HG03575 (cell line): ENCODE results near the gene CBX6.
"Not testable (repeated sequence)": the region's sequence is repeated elsewhere in the genome, so short reads cannot be mapped to it uniquely, and the experiment has no call there.

Experiments used
- ATAC-seq: cut with Tn5 transposase; IDR thresholded peaks from one replicate; pipeline ENCODE4 v1.9.1; 2021; ENCODE audit not compliant: unreplicated experiment, insufficient number of reproducible peaks, low FRiP score; ENCODE audit errors: extremely low read depth

Gene CBX6

DNA sequence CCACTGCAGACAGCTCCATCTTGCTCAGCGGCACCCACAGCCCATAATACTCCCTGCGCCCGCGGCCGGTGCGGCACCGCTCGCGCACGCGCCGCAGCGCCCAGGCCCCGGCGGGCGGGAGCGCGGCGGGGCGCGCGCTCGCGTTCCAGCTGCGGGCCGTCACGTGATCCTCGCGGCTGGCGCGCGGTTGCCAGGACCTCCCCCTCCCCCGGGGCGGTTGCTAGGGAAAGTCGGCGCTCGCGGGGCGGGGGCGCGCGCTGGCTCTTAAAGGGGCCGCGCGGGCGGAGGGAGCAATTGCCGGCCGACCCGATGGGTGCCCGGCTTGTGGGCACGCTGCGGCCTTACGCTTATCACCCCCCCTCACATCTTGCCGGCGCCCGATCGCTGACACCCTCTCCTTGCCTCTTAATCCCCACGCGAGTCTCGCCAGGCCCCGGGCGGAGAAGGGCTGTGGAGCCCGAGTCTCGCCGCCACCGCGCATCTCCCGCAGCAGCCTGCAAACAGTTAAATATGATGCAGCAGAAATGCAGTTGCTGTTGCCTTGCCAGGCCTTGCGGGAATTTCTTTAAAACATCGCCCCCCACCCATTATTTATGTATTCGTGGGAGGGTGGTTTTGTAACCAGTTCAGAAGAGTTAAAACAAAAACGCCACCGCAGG is at the start of gene CBX6:
Gene CBX6 (minus strand): TSS at position 45 of the 659 bp plus-strand sequence. CDS start 26 bp downstream, at position 19.
- ATAC-seq: no peak

DNA sequence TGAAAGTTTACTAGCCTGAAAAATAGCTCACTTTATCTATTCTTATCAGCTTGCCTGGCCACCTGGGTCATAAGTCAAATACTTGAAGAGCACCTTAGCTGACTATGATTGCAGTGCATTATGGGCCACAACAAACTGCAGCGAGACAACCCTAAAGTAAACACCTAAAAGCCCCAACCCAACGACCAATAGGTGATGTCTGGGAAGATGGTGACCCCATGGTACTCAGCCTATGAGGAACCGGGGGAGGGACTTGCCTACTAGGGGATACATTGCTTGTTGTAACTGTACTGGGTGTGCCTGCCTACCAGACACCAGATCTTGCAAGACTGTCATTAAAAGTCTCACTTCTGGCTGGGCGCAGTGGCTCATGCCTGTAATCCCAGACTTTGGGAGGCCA is 49.8 kb upstream of the CBX6 start:
- ATAC-seq: no peak

DNA sequence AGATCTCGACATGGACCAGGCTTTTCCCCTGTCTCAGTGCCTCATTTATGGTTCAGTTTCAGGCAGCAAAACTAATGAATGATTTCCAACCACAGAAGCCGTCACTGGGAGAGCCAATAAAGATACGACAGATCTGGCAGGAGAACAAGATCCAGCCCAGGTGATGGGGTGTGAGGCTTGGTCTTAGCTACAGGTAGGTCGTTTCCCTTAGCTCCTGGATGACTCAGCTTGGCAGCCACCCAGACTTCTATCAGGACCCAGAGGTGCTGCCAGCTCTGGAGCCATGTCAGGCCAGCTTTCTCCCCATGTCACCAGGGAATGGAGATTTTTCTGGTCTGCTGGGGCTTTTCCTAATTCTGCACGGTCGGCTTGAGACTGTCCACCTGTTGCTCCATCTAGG is 49.1 kb upstream of the CBX6 start:
- no peak for ATAC-seq

DNA sequence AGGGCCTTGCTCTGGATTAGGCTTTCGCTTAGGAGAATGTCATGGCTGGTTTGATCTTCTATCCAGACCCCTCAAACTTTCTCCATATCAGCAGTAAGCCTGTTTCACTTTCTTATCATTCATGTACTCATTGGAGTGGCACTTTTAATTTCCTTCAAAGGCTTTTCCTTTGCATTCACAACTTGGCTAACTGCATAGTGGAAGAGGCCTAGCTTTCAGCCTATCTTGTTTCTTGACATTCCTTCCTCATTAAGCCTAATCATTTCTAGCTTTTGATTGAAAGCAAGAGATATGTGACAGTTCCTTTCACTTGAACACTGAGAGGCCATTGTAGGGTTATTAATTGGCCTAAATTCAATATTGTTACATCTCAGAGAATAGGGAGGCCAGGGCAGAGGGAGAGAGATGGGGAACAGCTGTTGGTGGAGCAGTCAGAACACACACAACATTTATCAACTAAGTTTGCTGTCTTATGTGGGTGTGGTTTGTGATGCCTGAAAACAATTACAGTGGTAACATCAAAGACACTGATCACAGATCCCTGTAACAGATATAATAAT is 47.7 kb upstream of the CBX6 start:
- ATAC-seq: no peak

DNA sequence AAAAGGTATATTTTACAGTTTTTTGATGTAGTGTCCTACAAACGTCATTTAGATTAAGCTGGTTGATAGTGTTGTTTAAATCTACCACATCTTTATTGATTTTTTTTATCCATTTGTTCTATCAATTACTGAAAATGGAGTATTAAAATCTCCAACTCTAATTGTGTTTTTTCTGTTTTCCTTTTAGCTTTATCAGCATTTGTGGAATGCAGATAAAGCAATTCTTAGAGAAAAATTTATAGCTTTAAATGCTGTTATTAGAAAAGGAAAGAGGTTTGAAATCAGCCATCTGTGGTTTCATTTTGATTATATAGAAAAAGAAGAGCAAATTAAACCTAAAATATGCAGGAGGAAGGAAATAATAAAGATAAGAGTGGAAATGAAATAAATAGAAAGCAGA is 39.4 kb upstream of the CBX6 start:
- no peak for ATAC-seq

DNA sequence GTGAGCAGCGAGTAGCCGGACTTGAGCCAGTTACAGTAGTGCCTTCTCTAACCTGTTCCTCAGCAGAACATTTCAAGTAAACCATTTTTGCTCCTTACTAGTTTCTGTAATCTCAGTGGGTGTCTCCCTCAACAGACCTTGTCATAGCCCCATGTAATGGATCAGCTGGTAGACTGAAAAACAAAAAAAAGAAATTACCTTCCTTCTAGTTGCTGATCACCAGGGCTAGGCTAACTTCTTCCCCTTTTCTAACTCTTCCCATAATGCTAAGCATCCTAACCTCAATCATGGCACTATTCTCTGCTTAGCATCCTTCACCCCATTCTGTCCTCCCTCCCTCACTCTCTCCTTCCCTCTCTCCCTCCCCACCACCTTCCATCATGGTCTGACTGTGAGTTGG is 35.8 kb upstream of the CBX6 start:
- ATAC-seq: no peak

DNA sequence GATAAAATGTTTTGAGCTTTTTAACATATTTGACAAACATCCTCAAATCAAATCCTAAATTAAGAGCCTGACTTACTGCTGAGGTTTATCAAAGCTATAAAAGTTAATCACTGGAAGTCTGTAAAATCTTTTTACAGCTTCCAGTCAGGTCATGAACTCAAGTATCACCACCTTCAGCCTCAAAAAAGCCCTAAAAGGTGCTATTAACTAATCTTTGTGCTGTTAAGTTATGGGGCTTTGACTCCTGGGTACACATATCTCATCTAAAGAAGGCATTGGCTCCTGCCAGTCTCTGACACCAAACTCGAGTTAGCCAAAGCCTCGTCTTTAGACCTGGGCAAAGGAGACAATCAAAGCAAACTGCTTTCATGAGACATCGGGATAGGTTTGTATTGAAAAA is 34.0 kb upstream of the CBX6 start:
- no peak for ATAC-seq

DNA sequence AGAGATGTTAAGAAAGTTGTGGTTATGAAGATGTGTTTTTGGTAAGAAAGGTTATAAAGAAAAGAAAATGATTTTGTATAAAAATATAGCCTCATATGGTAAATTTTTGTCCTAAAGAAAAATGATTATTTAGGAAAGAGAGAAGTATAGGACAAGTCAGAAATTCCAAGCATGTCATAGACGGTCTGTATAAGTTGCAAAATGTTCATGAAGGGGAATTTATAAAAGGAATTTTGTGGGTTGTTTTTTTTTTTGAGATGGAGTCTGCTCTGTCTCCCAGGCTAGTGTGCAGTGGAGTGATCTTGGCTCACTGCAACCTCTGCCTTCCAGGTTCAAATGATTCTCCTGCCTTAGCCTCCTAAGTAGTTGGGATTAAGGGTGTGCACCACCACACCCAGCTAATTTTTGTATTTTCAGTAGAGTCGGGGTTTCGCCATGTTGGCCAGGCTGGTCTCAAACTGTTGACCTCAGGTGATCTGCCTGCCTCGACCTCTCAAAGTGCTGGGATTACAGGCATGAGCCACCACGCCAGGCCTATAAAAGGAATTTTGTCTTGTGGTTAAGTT is 32.1 kb upstream of the CBX6 start:
- ATAC-seq: not testable (repeated sequence)

DNA sequence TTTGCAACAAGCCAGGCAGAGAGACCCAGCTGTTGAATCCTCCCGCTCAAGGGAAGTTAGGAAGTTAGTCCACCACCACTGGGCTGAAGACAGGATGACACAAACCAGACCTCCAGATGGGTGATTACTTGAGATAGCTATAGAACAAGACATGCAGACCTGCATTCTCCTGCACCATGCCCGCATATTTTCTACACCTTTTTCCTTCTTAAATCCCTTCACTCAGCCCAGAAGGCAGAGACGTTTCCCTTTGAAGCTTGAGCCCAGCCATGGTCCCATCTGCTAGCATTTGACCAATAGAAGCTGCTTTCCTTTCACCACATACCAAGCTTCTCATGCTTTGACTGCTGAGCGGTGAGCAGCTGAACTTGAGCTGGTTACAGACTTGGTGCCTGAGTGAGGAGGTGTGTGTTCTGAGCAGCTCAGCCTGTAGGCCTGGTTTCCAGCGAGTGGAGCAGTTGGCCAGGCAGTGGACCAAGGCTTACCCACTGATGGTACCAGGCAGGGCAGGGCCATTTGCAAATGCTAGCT is 29.2 kb upstream of the CBX6 start:
- no peak for ATAC-seq

DNA sequence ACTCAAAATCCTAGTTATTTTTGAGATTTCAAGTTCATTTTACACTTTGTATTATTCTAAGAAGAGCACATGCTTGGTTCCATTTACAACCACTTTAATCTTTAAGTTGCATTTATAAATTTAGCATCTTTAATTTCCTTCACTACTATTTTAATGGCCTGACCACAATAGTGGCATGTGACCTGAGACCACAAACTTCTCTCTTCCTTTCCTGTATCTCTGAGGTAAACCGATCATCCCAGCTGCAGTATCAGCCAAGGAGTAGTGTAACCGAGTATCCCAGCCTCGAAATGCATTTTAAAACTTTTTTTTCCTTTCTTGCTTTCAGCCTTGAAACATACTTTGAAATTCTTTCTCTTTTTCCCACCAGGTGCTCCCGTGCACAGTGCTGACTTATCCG is 28.7 kb upstream of the CBX6 start:
- ATAC-seq: no peak

DNA sequence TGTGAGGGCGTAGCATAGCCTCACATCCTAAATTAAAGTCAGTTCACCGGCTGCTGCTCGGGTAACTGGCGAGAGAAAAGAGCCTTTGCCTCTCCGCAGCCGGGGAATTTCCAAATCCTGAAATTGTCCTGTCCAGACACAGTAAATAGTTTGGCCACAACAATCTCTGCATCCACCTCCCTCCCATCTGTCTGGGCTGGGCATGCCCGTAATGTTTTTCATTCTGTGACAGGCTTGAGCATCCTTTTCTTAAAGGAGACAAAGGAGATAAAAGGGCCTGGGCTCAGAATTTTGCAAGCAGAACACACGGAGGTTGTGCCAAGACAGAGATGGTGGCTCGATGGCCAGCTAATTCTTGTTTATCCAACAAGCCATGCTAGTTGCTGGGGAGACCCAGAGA is 19.2 kb upstream of the CBX6 start:
- ATAC-seq: no peak

DNA sequence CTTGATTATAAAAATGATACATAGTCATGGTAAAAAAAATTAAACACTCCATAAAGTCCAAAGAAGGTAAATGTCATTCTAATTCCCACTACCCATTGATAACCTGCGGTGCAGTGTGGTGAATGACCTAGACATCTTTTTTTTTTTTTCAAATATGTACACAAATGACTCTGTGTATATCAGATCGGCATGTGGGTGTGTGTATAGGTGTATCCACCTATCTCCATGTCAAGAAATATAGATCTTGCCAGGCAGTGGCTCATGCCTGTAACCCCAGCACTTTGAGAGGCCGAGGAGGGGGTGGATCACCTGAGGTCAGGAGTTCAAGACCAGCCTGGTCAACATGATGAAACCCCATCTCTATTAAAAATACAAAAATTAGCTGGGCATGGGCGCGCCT is 18.4 kb upstream of the CBX6 start:
- no peak for ATAC-seq

DNA sequence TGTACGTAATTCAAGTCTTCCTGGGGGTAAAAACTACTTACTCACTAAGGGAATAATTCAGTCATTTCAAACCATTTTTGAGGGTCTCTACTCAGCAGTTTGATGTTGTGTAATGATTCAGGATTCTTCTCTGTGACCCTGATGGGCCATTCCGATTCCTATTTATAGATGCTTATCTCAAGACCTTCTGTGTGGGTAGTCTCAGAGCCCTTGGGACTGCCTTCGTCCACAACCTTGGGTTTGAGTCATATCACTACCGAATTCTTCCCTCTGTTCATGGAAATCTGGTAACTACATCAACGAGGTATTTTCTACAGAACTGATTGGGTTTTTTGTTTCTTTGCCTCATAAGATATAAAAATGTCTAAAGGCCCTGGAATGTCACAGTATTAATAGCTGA is 14.3 kb upstream of the CBX6 start:
- no peak for ATAC-seq

DNA sequence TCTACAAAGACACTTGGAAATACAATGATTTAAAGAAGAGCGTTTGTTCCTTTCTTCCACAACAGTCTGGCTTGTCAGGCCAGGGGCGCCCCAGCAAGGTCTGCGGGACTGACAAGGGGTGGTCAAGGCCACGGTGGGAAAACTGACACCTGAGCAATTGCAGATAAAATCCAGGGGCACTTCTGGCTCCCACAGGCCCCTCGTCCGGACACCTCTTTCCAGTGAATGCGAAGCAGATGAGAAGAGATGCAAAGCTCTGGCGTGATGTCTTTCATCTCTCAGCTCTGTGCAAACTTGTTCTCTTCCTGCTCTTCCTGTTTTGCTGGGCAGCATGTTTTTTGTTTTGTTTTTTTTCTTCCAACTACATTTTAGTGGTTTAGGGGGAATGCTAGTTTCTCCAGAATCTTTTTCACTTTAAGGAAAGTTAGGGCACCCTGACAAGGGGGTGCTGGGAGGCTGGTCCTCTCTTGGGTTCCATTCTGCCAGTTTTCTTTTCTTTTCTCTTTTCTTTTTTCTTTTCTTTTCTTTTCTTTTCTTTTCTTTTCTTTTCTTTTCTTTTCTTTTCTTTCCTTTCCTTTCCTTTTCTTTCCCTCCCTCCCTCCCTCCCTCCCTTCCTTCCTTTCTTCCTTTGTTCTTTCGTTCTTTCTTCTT is 11.1 kb upstream of the CBX6 start:
- ATAC-seq: no peak

DNA sequence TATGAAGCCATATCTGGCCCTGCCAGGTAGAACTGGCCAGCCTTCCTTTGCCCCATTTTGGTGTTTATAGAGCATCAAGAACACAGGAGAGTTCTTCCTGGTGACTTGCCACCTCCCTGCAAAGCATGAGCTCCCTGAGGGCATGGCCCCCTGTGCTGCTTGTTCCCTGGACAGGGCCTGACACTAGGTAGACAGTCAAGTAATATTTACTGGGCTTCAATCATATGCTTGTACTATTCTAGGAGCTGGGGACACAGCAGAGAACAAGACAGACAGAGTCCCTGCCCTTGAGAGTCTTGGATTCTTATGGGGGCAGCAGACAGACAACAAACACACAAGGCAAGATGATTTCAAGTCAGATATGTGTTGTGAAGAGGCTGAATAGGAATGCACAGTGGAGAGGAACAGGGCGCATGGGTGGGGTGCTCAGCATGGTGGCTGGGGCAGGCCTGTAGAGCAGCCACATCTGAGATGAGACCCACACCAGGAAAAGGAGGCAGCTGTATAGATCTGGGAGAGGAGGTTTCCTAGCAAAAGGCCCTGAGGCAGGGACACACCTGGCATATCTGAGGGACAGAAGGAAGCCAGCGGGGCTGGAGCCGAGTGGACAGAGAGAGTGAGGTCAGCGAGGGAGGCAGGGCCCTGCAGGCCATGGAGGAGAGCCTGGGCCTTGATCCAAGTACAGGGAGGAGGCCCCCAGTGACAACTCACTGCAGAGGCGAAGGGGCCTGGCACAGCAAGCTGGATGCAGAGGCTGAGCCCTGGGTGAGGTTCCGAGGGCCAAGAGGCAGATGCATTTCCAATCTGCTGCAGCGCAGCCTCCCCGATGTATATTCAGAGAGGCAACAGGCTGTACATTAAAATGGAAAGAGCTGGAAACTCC is 10.2 kb upstream of the CBX6 start:
- no peak for ATAC-seq

DNA sequence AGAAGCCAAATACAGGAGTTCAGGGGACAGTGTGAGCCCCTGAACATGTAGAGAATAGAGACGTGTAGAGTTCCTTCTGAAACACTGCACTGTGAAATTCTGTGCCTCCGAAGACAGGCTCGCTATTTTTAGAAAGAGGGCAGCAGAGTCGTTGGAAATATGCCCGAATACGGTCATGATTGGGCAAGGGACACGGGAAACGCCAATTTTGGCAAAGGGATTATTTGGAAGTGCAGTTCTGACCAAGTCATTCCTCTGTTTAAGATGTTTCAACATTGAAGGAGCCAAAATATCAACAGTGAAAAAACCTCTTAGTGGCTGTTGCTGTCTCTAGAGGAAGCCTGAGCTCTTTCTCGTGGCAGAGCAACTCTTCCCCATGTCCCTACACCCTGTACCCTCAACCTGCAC is 9.5 kb upstream of the CBX6 start:
- ATAC-seq: no peak

DNA sequence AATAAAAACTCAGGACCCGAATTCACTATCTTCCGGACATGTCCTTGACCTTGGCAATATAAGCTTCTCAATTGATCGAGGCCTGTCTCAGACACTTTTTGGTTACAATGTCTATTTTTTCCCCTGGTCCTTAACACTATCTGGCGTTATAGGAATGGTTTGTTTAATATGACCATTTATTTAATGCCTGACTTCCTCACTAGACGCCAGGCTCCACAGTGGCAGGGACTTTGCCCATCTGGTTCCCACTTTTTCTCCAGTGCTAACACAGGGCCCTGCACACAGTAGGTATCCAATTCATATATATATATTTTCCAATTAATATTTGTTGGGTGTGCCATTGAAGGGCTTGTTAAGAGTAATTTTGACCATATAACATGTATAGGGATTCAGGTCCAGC is 7.9 kb upstream of the CBX6 start:
- no peak for ATAC-seq

DNA sequence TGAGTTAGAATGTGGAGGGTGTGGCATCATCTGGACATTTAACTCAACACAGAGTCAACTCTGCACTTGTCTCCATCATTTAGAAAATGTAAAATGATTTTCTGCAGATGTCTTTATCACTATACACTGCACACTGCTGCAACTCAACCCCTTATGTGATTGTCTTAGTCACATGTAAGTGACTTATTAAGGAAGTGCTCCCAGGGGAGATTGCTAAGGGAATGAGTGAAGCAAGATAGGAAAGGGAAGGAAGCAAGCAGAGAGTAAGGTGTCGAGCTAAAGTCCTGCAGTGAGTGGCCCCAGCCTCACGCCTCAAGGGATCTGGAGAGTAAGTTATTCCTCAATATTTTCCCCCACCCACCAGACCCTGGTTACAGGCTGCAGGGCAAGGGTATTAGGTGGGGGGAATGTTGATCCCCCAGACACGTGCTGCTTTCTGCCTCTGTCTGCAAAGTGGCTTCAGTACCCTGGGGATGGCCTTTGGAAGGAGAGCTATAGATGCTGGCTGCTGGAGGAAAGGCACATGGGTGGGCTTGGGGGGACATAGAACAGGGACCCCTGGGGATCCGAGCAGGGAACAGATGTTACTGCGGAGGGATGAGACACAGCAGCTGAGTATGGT is 7.2 kb upstream of the CBX6 start:
- no peak for ATAC-seq

DNA sequence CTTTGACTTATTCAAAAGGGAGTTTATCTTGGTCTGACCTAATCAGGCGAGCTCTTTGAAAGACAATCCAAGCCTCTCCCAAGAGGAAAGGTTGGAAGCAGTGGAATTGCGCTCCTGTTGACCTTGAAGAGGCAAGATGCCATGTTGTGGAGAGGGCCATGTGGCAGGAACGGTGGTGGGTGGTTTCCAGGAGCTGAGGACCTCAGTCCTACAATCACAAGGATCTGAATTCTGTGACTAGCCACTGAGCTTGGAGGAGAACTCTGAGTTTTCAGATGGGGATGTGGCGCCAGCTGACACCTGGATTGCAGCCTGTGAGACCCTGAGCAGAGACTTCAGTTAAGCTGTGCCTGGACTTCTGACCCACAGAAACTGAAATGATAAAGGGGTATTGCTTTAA is 6.0 kb upstream of the CBX6 start:
- no peak for ATAC-seq
